ENCODE measurements around the gene NKAIN2.

NKAIN2 gene

DNA sequence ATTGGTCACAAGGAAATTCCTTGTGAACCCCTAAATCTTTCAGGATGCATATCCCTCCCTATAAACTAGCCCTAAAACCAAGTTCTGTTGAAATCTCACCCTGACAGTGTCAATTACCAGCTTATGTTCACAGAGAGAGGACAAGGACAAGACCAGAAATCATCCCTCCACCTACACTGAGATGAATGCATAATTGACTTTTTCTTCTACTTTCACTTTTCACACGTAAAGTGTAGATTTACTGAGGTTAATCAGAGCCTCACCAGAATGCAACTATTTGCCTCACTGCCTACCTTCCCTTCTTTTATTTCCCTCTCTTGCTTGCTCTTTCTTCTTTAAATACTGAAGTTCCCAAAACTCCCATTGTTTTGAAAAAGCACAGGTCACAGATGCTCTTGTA, 15.3 kb upstream of the NKAIN2 start:
- no peaks in the 10 kb centered on the region for H4K20me1 ChIP-seq (ENCODE audit: insufficient read depth, low read length)
- H3K79me2 ChIP-seq (ENCODE audit: low read length) = no peaks in the 10 kb centered on the region
- no peak overlapping the region for H2AFZ ChIP-seq (ENCODE audit: low read length)
- H3K9me2 ChIP-seq (replicated peaks; ENCODE audit: insufficient read depth, low read length) = no peaks in the 10 kb centered on the region
- no peak overlapping the region for H3K9ac ChIP-seq (ENCODE audit: low read length)
- no peak for DNase-seq
- H3K27ac ChIP-seq (ENCODE audit: low read length) = no peak overlapping the region
- no peaks in the 10 kb centered on the region for H3K4me1 ChIP-seq (ENCODE audit: low read length)
- no peaks in the 10 kb centered on the region for H3K36me3 ChIP-seq (replicated peaks; ENCODE audit: insufficient read depth, low read length)
- H3K9me3 ChIP-seq (replicated peaks; ENCODE audit: insufficient read depth, low read length) = no peaks in the 10 kb centered on the region
- no peaks in the 10 kb centered on the region for H3K27me3 ChIP-seq (replicated peaks; ENCODE audit: insufficient read depth, low read length)
- H3F3A ChIP-seq (ENCODE audit: insufficient read depth, low read length) = no peaks in the 10 kb centered on the region
- no peak overlapping the region for H3K4me2 ChIP-seq (ENCODE audit: low read depth, low read length)
- H3K4me3 ChIP-seq (ENCODE audit: low read length) = no peak overlapping the region
- TF ChIP-seq EZH2phosphoT487 (IDR thresholded peaks at IDR 0.05; ENCODE audit: low read length) = no peak
- TF ChIP-seq, protein P1, sequence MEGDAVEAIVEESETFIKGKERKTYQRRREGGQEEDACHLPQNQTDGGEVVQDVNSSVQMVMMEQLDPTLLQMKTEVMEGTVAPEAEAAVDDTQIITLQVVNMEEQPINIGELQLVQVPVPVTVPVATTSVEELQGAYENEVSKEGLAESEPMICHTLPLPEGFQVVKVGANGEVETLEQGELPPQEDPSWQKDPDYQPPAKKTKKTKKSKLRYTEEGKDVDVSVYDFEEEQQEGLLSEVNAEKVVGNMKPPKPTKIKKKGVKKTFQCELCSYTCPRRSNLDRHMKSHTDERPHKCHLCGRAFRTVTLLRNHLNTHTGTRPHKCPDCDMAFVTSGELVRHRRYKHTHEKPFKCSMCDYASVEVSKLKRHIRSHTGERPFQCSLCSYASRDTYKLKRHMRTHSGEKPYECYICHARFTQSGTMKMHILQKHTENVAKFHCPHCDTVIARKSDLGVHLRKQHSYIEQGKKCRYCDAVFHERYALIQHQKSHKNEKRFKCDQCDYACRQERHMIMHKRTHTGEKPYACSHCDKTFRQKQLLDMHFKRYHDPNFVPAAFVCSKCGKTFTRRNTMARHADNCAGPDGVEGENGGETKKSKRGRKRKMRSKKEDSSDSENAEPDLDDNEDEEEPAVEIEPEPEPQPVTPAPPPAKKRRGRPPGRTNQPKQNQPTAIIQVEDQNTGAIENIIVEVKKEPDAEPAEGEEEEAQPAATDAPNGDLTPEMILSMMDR (IDR thresholded peaks at IDR 0.05; ENCODE audit: low read length) = no peak
- TF ChIP-seq EZH2 (optimal IDR thresholded peaks at IDR 0.05; ENCODE audit: low read depth, low read length) = no peak

DNA sequence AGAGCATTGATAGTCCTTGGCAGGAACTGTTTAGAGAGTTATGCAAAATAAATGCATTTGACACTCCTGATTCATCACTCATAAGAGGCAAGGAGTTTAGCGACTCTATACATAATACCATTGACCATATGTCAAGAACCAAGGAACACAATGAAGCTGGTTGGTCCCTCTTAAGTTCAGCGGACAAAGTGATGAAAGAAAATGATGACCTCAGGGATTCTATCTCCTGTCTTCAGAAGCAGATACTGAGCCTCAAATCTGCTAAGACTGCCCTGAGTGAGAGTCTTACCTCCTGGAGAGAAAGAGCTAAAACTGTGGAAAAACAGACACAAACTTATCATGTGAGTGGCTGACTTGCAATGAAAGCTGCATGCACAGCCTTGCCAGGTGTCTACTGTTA, 9.5 kb upstream of the NKAIN2 start:
- no peaks in the 10 kb centered on the region for H3K36me3 ChIP-seq (replicated peaks; ENCODE audit: insufficient read depth, low read length)
- H3K4me3 ChIP-seq (ENCODE audit: low read length) = no peak overlapping the region
- no peaks in the 10 kb centered on the region for H3F3A ChIP-seq (ENCODE audit: insufficient read depth, low read length)
- no peak overlapping the region for H3K9ac ChIP-seq (ENCODE audit: low read length)
- no peaks in the 10 kb centered on the region for H3K9me3 ChIP-seq (replicated peaks; ENCODE audit: insufficient read depth, low read length)
- H2AFZ ChIP-seq (ENCODE audit: low read length) = no peak overlapping the region
- no peaks in the 10 kb centered on the region for H3K9me2 ChIP-seq (replicated peaks; ENCODE audit: insufficient read depth, low read length)
- H3K79me2 ChIP-seq (ENCODE audit: low read length) = no peaks in the 10 kb centered on the region
- no peak for DNase-seq
- no peak overlapping the region for H3K4me2 ChIP-seq (ENCODE audit: low read depth, low read length)
- no peak overlapping the region for H3K27ac ChIP-seq (ENCODE audit: low read length)
- no peak for TF ChIP-seq EZH2phosphoT487 (IDR thresholded peaks at IDR 0.05; ENCODE audit: low read length)
- TF ChIP-seq, protein P1 (IDR thresholded peaks at IDR 0.05; ENCODE audit: low read length) = no peak
- no peak for TF ChIP-seq EZH2 (optimal IDR thresholded peaks at IDR 0.05; ENCODE audit: low read depth, low read length)
- no peaks in the 10 kb centered on the region for H3K27me3 ChIP-seq (replicated peaks; ENCODE audit: insufficient read depth, low read length)
- H4K20me1 ChIP-seq (ENCODE audit: insufficient read depth, low read length) = no peaks in the 10 kb centered on the region
- H3K4me1 ChIP-seq (ENCODE audit: low read length) = no peaks in the 10 kb centered on the region

DNA sequence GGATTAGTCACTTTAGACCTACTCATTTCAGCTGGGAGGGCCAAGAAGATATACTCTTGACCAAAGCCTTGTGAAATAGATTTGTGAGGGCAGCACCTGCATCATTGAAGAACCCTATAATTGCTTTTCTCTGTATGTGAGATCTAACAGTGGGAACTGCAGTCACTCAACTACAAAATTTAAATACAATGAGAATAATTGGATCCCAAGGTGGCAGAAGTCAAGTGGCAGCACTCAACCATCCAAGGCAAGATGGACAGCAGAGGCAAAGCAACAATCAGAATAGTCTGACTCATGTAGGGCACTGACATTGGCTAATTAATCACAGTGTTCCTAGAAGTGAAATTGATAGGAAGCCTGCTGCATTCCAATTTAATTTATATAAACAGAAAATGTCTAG, 8.9 kb upstream of the NKAIN2 start:
- Histone ChIP-seq H2AFZ (ENCODE audit: low read length) (no peak overlapping the region), H3K79me2 (ENCODE audit: low read length) (no peaks in the 10 kb centered on the region), H3K27ac (ENCODE audit: low read length) (no peak overlapping the region), H3K4me2 (ENCODE audit: low read depth, low read length) (no peak overlapping the region), H3K4me3 (ENCODE audit: low read length) (no peak overlapping the region), H3K9me2 (replicated peaks; ENCODE audit: insufficient read depth, low read length) (no peaks in the 10 kb centered on the region), H4K20me1 (ENCODE audit: insufficient read depth, low read length) (no peaks in the 10 kb centered on the region), H3K27me3 (replicated peaks; ENCODE audit: insufficient read depth, low read length) (no peaks in the 10 kb centered on the region), H3K36me3 (replicated peaks; ENCODE audit: insufficient read depth, low read length) (no peaks in the 10 kb centered on the region), H3K9ac (ENCODE audit: low read length) (no peak overlapping the region), H3K9me3 (replicated peaks; ENCODE audit: insufficient read depth, low read length) (no peaks in the 10 kb centered on the region), H3K4me1 (ENCODE audit: low read length) (no peaks in the 10 kb centered on the region), H3F3A (ENCODE audit: insufficient read depth, low read length) (no peaks in the 10 kb centered on the region)
- DNase-seq = no peak
- no peak for TF ChIP-seq EZH2phosphoT487 (IDR thresholded peaks at IDR 0.05; ENCODE audit: low read length)

DNA sequence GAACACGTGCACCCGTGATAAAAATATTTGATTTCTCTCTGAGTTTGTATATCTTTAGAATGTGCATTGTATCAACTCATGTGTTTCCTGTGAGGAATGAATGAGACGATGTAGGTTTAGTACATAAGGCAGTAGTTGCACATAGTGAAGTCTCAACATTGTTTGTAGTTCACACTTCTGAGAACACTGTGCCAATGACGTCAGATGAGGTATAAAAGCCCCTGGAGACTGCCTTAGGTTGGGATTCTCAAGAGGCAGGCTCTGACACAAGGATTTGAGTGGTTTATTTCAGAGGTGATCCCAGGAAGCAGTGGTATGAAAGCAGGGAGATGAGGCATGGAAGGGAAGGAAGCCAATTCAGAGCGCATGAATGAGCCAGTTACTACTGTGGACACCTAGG, 2.6 kb upstream of the NKAIN2 start:
- DNase-seq = no peak
- H3K9ac ChIP-seq (ENCODE audit: low read length) = no peak overlapping the region
- H3K9me2 ChIP-seq (replicated peaks; ENCODE audit: insufficient read depth, low read length) = no peaks in the 10 kb centered on the region
- TF ChIP-seq EZH2 (optimal IDR thresholded peaks at IDR 0.05; ENCODE audit: low read depth, low read length) = no peak
- TF ChIP-seq EZH2phosphoT487 (IDR thresholded peaks at IDR 0.05; ENCODE audit: low read length) = no peak
- TF ChIP-seq, protein P1 (IDR thresholded peaks at IDR 0.05; ENCODE audit: low read length) = no peak
- no peak overlapping the region for H2AFZ ChIP-seq (ENCODE audit: low read length)
- no peaks in the 10 kb centered on the region for H3K9me3 ChIP-seq (replicated peaks; ENCODE audit: insufficient read depth, low read length)
- peaks cover 12% of the 10 kb centered on the region; the same call in 1 of the 2 replicates for H3F3A ChIP-seq (ENCODE audit: insufficient read depth, low read length)
- no peak overlapping the region for H3K4me3 ChIP-seq (ENCODE audit: low read length)
- no peaks in the 10 kb centered on the region for H3K36me3 ChIP-seq (replicated peaks; ENCODE audit: insufficient read depth, low read length)
- H3K4me1 ChIP-seq (ENCODE audit: low read length) = no peaks in the 10 kb centered on the region
- H3K27me3 ChIP-seq (replicated peaks; ENCODE audit: insufficient read depth, low read length) = no peaks in the 10 kb centered on the region
- H4K20me1 ChIP-seq (ENCODE audit: insufficient read depth, low read length) = no peaks in the 10 kb centered on the region
- peaks cover 7% of the 10 kb centered on the region; the same call in 1 of the 2 replicates for H3K79me2 ChIP-seq (ENCODE audit: low read length)
- no peak overlapping the region for H3K27ac ChIP-seq (ENCODE audit: low read length)
- H3K4me2 ChIP-seq (ENCODE audit: low read depth, low read length) = no peak overlapping the region
